ENCODE measurements around the gene GDA.

Gene GDA

GRCh38 chr9:72217306-72217842 is 68.1 kb downstream of the GDA start:
- peaks cover 0 to 5% (median 0%) of the 10 kb centered on the region in 3 donors for H3K9me3 ChIP-seq
- H3K4me3 ChIP-seq, result no peak overlapping the region
- TF ChIP-seq CTCF (IDR thresholded peaks at IDR 0.05), result no peak
- H3K4me1 ChIP-seq, result no peaks in the 10 kb centered on the region
- DNase-seq, result no peak
- no peaks in the 10 kb centered on the region for H3K27me3 ChIP-seq
- no peaks in the 10 kb centered on the region for H3K36me3 ChIP-seq
- H3K27ac ChIP-seq, result no peak overlapping the region
- intact Hi-C loops (cut with DNase I; ENCODE audit: low total_unique reads), result no loop called here

- no peak overlapping the region for H3K4me3 ChIP-seq
- H3K4me1 ChIP-seq, result no peaks in the 10 kb centered on the region
- intact Hi-C loops (cut with DNase I; ENCODE audit: low total_unique reads), result no loop called here
- no peaks in the 10 kb centered on the region for H3K36me3 ChIP-seq
- DNase-seq, result no peak
- H3K27ac ChIP-seq, result no peak overlapping the region
- no peaks in the 10 kb centered on the region for H3K27me3 ChIP-seq
- peaks cover 0 to 5% (median 0%) of the 10 kb centered on the region in 3 donors for H3K9me3 ChIP-seq
- TF ChIP-seq CTCF (IDR thresholded peaks at IDR 0.05), result no peak
Measured at GRCh38 chr9:72220589-72220988, 71.3 kb downstream of the GDA start.

GRCh38 chr9:72226146-72226812 is 77.0 kb downstream of the GDA start:
- H3K27ac ChIP-seq, result no peak overlapping the region
- DNase-seq, result no peak
- H3K9me3 ChIP-seq, result no peaks in the 10 kb centered on the region
- no peak overlapping the region for H3K4me3 ChIP-seq
- no peaks in the 10 kb centered on the region for H3K4me1 ChIP-seq
- no peaks in the 10 kb centered on the region for H3K36me3 ChIP-seq
- intact Hi-C loops (cut with DNase I; ENCODE audit: low total_unique reads), result no loop called here
- no peak for TF ChIP-seq CTCF (IDR thresholded peaks at IDR 0.05)
- no peaks in the 10 kb centered on the region for H3K27me3 ChIP-seq

GRCh38 chr9:72228282-72228681 is 79.0 kb downstream of the GDA start:
- Histone ChIP-seq H3K27ac (no peak overlapping the region), H3K36me3 (no peaks in the 10 kb centered on the region), H3K27me3 (no peaks in the 10 kb centered on the region), H3K4me3 (no peak overlapping the region), H3K4me1 (no peaks in the 10 kb centered on the region), H3K9me3 (no peaks in the 10 kb centered on the region)
- no peak for DNase-seq
- no peak for TF ChIP-seq CTCF (IDR thresholded peaks at IDR 0.05)
- intact Hi-C loops (cut with DNase I; ENCODE audit: low total_unique reads), result no loop called here

- DNase-seq, result no peak
- intact Hi-C loops (cut with DNase I; ENCODE audit: low total_unique reads), result no loop called here
- no peak overlapping the region for H3K4me3 ChIP-seq
- no peaks in the 10 kb centered on the region for H3K27me3 ChIP-seq
- H3K9me3 ChIP-seq, result no peaks in the 10 kb centered on the region
- no peaks in the 10 kb centered on the region for H3K36me3 ChIP-seq
- no peak for TF ChIP-seq CTCF (IDR thresholded peaks at IDR 0.05)
- peaks cover 0 to 7% (median 0%) of the 10 kb centered on the region in 4 donors for H3K4me1 ChIP-seq
- no peak overlapping the region for H3K27ac ChIP-seq
Measured at GRCh38 chr9:72232778-72233177, 83.5 kb downstream of the GDA start.
